C4-2B (cell line): Measurements from ENCODE around the gene KIF25.
"Not testable (repeated sequence)": the region's sequence is repeated elsewhere in the genome, so short reads cannot be mapped to it uniquely, and the experiment has no call there.

ENCODE experiments used
- H3K27ac ChIP-seq: fragments of 450-650 bp; 2 replicates; pipeline ENCODE4 v1.5.1; 2017
- CTCF ChIP-seq: fragments of 450-650 bp; conservative IDR thresholded peaks from 2 replicates; pipeline ENCODE4 v1.5.1; 2017; ENCODE audit warnings: mild to moderate bottlenecking
- ZFX ChIP-seq: fragments of 450-650 bp; IDR thresholded peaks from 2 replicates; pipeline ENCODE4 v1.6.1; 2017

Gene KIF25

DNA sequence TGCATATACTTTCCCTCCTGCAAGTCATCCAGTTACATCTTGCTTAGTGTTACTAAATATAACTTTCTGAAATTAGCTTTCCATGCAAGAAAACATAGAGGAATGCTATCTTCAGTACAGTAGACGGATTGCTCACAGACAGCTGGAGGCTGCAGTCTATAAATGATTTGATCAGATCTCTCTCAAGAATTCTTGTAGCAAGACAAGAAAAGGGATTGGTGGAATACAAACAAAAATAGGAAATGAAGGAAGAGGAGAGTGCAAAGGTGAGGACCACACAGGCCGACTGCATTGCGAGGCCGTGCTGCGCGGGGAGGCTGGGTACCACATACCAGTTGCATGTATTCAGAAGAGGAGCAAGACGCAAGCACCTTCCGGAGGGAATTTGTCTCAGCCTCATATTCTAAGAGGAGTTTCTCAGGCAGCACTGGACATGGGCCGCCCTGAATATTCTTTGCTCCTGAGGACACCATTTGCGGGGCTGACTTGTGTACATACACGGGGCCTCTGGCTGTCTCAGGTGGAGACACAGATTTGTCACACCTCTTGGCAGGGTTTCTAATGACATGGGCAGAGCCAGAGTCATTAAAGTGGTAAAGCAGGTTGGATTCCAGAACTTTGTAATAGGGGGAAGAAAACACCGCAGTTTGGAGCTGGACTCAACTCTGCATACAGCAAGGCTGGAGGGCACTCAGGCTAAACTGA is 22.7 kb upstream of the KIF25 start:
- no peak overlapping the region for H3K27ac ChIP-seq
- TF ChIP-seq ZFX (no peak), CTCF (no peak)

- no peak overlapping the region for H3K27ac ChIP-seq
- no peak for TF ChIP-seq ZFX
- TF ChIP-seq CTCF, result no peak
These were observed 22.0 kb upstream of the KIF25 start for GRCh38 chr6:167975458-167975857.

DNA sequence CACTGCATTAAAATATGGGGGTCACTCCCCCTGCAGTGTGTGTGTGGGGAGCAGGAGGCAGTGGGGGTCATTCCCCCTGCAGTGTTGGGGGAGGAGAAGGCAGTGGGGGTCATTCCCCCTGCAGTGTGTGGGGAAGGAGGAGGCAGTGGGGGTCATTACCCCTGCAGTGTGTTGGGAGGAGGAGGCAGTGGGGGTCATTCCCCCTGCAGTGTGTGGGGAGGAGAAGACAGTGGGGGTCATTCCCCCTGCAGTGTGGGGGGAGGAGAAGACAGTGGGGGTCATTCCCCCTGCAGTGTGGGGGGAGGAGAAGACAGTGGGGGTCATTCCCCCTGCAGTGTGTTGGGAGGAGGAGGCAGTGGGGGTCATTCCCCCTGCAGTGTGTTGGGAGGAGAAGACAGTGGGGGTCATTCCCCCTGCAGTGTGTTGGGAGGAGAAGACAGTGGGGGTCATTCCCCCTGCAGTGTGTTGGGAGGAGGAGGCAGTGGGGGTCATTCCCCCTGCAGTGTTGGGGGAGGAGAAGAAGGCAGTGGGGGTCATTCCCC is 21.3 kb upstream of the KIF25 start:
- H3K27ac ChIP-seq, result not testable (repeated sequence)

DNA sequence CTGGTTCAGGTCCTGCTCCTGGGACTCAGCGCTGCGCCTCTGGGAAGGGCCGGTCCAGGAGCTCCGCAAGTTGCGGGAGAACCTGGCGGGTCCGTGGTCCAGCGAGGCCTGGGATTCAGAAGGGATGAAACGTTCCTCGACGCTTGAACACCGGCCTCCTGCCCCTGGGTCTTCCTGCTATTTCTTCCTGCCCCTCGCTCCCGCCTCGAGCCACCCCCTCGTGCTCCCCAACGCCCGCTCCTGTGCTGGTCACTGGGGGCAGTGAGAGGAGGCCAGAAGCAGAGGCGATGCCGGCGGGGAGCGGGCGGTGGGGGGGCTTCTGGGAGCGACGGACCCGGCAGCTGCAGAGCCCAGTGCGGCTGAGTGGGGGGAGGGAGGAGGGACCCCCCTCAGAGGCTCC is 20.8 kb upstream of the KIF25 start:
- no peak for TF ChIP-seq CTCF
- no peak for TF ChIP-seq ZFX
- H3K27ac ChIP-seq, result no peak overlapping the region

- no peak for TF ChIP-seq CTCF
- no peak for TF ChIP-seq ZFX
- no peak overlapping the region for H3K27ac ChIP-seq
These were observed 19.6 kb upstream of the KIF25 start for GRCh38 chr6:167977717-167978467.

GRCh38 chr6:167978607-167979006 is 18.9 kb upstream of the KIF25 start:
- no peak for TF ChIP-seq CTCF
- TF ChIP-seq ZFX, result no peak

GRCh38 chr6:167979436-167980139 is 17.9 kb upstream of the KIF25 start:
- TF ChIP-seq ZFX, result no peak
- TF ChIP-seq CTCF, result no peak
- no peak overlapping the region for H3K27ac ChIP-seq

More at GRCh38 chr6:167978607-167979006, 18.9 kb upstream of the KIF25 start:
- no peak overlapping the region for H3K27ac ChIP-seq
